HCT116 (cell line): ENCODE data around the gene STON2. TPM values are rescaled to one million over a fixed set of nuclear protein-coding genes. Genes with fewer than 3 reads are reported as not detected.

ENCODE experiments used
- ATAC-seq: fragments of 200-7000 bp; cut with Tn5 transposase; 2 replicates; pipeline ENCODE4 v1.9.1; 2020; ENCODE audit warnings: mild to moderate bottlenecking, moderate library complexity
- BruUV-seq: library from RNA; stranded (reverse); fragments of 400-500 nt; replicated peaks from 2 replicates; lab custom pipeline; 2021; lab: Mats Ljungman, UMichigan
- CTCF ChIA-PET: fragments of 300-600 bp; sonication (Branson Sonifier 250); formaldehyde crosslinking; loops from one replicate; lab custom pipeline; 2021; ENCODE audit warnings: antibody characterized with exemption; lab: Charles Lee
- POLR2A ChIA-PET: fragments of 300-600, 350-600 bp; sonication (Branson Sonifier 250); formaldehyde crosslinking; loops from one replicate; lab custom pipeline; 2021; ENCODE audit warnings: antibody characterized with exemption; lab: Charles Lee
- RAD21 ChIA-PET, 2 experiments: fragments of 300-600 bp; sonication (Branson Sonifier 250); formaldehyde crosslinking; loops; one replicate each; lab custom pipeline; 2023; ENCODE audit warnings: low total read pairs in 2 of 2; ENCODE audit not compliant: uncharacterized antibody in 2 of 2, unreplicated experiment in 2 of 2, low non-redundant PET in 1 of 2; lab: Charles Lee
- DNase-seq: peaks from one replicate; pipeline ENCODE4 v3.0.0-alpha.2; 2010; ENCODE audit warnings: low read depth, low spot score
- H2AFZ ChIP-seq: fragments of 200-600 bp; shearing (Covaris generic), sonication (generic); 2 replicates; pipeline ENCODE4 v1.6.1; 2017; ENCODE audit warnings: low read depth, mixed run types, mixed read lengths, antibody characterized with exemption, low read length; ENCODE audit not compliant: poor library complexity, severe bottlenecking
- H3K27ac ChIP-seq: 2 replicates; pipeline ENCODE4 v1.5.1; 2012; ENCODE audit warnings: low read depth, low read length
- H3K27me3 ChIP-seq: fragments of 200-600 bp; sonication (generic); 2 replicates; pipeline ENCODE4 v1.6.1; 2016; ENCODE audit warnings: mixed run types, low read length, mixed read lengths; ENCODE audit not compliant: insufficient read depth
- H3K36me3 ChIP-seq, 2 experiments: fragments of 200-500 bp in 1 of 2; fragments of 200-600 bp in 1 of 2; sonication (Bioruptor generic) in 1 of 2; sonication (generic) in 1 of 2; 2 replicates each; pipeline versions ENCODE4 v1.5.1 to v1.6.1; 2014 to 2016; ENCODE audit warnings: low read length in 2 of 2, inconsistent platforms in 1 of 2, mixed read lengths in 1 of 2, mixed run types in 1 of 2; ENCODE audit not compliant: insufficient read depth in 2 of 2, control insufficient read depth in 1 of 2
- H3K4me1 ChIP-seq, 2 experiments: fragments of 200-600 bp in 1 of 2; sonication (generic) in 1 of 2; 2 replicates each; pipeline versions ENCODE4 v1.5.1 to v1.6.1; 2012 to 2017; ENCODE audit warnings: low read length in 2 of 2, inconsistent platforms in 1 of 2, mild to moderate bottlenecking in 1 of 2, mixed read lengths in 1 of 2, mixed run types in 1 of 2, moderate library complexity in 1 of 2; ENCODE audit not compliant: insufficient read depth in 2 of 2, control insufficient read depth in 1 of 2
- H3K4me2 ChIP-seq: fragments of 200-600 bp; sonication (generic); 2 replicates; pipeline ENCODE4 v1.6.1; 2017; ENCODE audit warnings: mixed run types, low read length, mixed read lengths
- H3K4me3 ChIP-seq, 2 experiments: fragments of 200-600 bp in 1 of 2; sonication (generic) in 1 of 2; replicated peaks in 1 of 2; 2 replicates each; pipeline ENCODE4 v1.5.1; 2011 to 2016; ENCODE audit warnings: low read length in 2 of 2, control low read depth in 1 of 2, low read depth in 1 of 2, mild to moderate bottlenecking in 1 of 2, mixed read lengths in 1 of 2, mixed run types in 1 of 2
- H3K79me2 ChIP-seq: fragments of 200-600 bp; sonication (generic); 2 replicates; pipeline ENCODE4 v1.6.1; 2017; ENCODE audit warnings: mild to moderate bottlenecking, mixed run types, low read length, moderate library complexity, mixed read lengths; ENCODE audit not compliant: insufficient read depth
- H3K9ac ChIP-seq: fragments of 200-600 bp; sonication (generic); 2 replicates; pipeline ENCODE4 v1.6.1; 2016; ENCODE audit warnings: low read length, mixed read lengths
- H3K9me2 ChIP-seq: fragments of 200-600 bp; sonication (generic), shearing (Covaris generic); 2 replicates; pipeline ENCODE4 v1.6.1; 2017; ENCODE audit warnings: mixed run types, mild to moderate bottlenecking, moderate library complexity; ENCODE audit not compliant: insufficient read depth
- H3K9me3 ChIP-seq, 2 experiments: fragments of 200-500 bp in 1 of 2; fragments of 200-600 bp in 1 of 2; sonication (Bioruptor generic) in 1 of 2; sonication (generic) in 1 of 2; 2 replicates each; pipeline ENCODE4 v1.6.1; 2014 to 2017; ENCODE audit warnings: low read length in 2 of 2, mixed read lengths in 2 of 2, inconsistent platforms in 1 of 2, low read depth in 1 of 2, mild to moderate bottlenecking in 1 of 2, mixed run types in 1 of 2, moderate library complexity in 1 of 2; ENCODE audit not compliant: control insufficient read depth in 1 of 2, insufficient read depth in 1 of 2
- H4K20me1 ChIP-seq: fragments of 200-600 bp; sonication (generic), shearing (Covaris generic); 2 replicates; pipeline ENCODE4 v1.6.1; 2017; ENCODE audit warnings: mixed run types, mild to moderate bottlenecking, moderate library complexity; ENCODE audit not compliant: insufficient read depth
- ATF3 ChIP-seq: IDR thresholded peaks from 2 replicates; pipeline ENCODE4 v1.6.1; 2012
- CBX3 ChIP-seq: IDR thresholded peaks from 2 replicates; pipeline ENCODE4 v1.6.1; 2012; ENCODE audit warnings: low read depth
- CEBPB ChIP-seq: IDR thresholded peaks from 2 replicates; pipeline ENCODE4 v1.6.1; 2012; ENCODE audit warnings: low read depth
- CTCF ChIP-seq, 3 experiments: fragments of 200-600 bp in 1 of 3; sonication (generic) in 1 of 3; IDR thresholded peaks in 2 of 3; conservative IDR thresholded peaks in 1 of 3; 2 replicates each; pipeline ENCODE4 v1.5.1; 2012 to 2017; ENCODE audit warnings: low read depth in 2 of 3, low read length in 2 of 3, antibody characterized with exemption in 1 of 3, borderline replicate concordance in 1 of 3, control low read depth in 1 of 3, mild to moderate bottlenecking in 1 of 3, mixed read lengths in 1 of 3, mixed run types in 1 of 3, moderate library complexity in 1 of 3; ENCODE audit not compliant: insufficient read depth in 1 of 3
- EGR1 ChIP-seq: IDR thresholded peaks from 2 replicates; pipeline ENCODE4 v1.6.1; 2012; ENCODE audit warnings: low read depth
- ELF1 ChIP-seq: IDR thresholded peaks from 2 replicates; pipeline ENCODE4 v1.6.1; 2012; ENCODE audit warnings: low read depth, borderline replicate concordance
- EZH2 ChIP-seq: fragments of 200-600 bp; sonication (generic); IDR thresholded peaks from 2 replicates; pipeline ENCODE4 v1.6.1; 2017; ENCODE audit warnings: antibody characterized with exemption, mixed run types
- EZH2phosphoT487 ChIP-seq: fragments of 200-600 bp; IDR thresholded peaks from 2 replicates; pipeline ENCODE4 v1.6.1; 2018; ENCODE audit warnings: antibody characterized with exemption, borderline replicate concordance
- JUND ChIP-seq: IDR thresholded peaks from 2 replicates; pipeline ENCODE4 v1.6.1; 2012
- MAX ChIP-seq: IDR thresholded peaks from 2 replicates; pipeline ENCODE4 v1.6.1; 2012
- POLR2AphosphoS5 ChIP-seq: IDR thresholded peaks from 2 replicates; pipeline ENCODE4 v1.6.1; 2011; ENCODE audit warnings: mild to moderate bottlenecking, low read depth, low read length, moderate library complexity
- RAD21 ChIP-seq: IDR thresholded peaks from 2 replicates; pipeline ENCODE4 v1.6.1; 2012; ENCODE audit warnings: low read depth, mild to moderate bottlenecking
- REST ChIP-seq: IDR thresholded peaks from 2 replicates; pipeline ENCODE4 v1.6.1; 2012; ENCODE audit warnings: low read depth
- SP1 ChIP-seq: IDR thresholded peaks from 2 replicates; pipeline ENCODE4 v1.6.1; 2012; ENCODE audit warnings: low read depth
- SRF ChIP-seq: IDR thresholded peaks from 2 replicates; pipeline ENCODE4 v1.6.1; 2012; ENCODE audit warnings: low read depth
- YY1 ChIP-seq: IDR thresholded peaks from 2 replicates; pipeline ENCODE4 v1.6.1; 2011; ENCODE audit warnings: low read length, low read depth, moderate library complexity, mild to moderate bottlenecking; ENCODE audit not compliant: insufficient replicate concordance; ENCODE audit errors: extremely low read depth
- ZBTB33 ChIP-seq: IDR thresholded peaks from 2 replicates; pipeline ENCODE4 v1.6.1; 2011; ENCODE audit warnings: mild to moderate bottlenecking, low read length, moderate library complexity; ENCODE audit not compliant: insufficient replicate concordance; ENCODE audit errors: extremely low read depth
- ZNF274 ChIP-seq: fragments of 200-500 bp; sonication (Bioruptor generic); IDR thresholded peaks from 2 replicates; pipeline ENCODE4 v1.6.1; 2014; ENCODE audit warnings: mild to moderate bottlenecking, low read depth, low read length, inconsistent platforms
- intact Hi-C: fragments of 100-400 bp; cut with micrococcal nuclease; formaldehyde crosslinking; loops from 2 replicates; pipeline ENCODE4 v1.10.0; 2022
- total RNA-seq: library from RNA; stranded (reverse); gene quantifications from one replicate; pipeline ENCODE4 v1.2.1, GENCODE V29; 2021; ENCODE audit not compliant: unreplicated experiment

Gene STON2
- total RNA-seq, 1 experiment from 2014 or later, result 4.1 TPM

- H3K4me3 ChIP-seq, result no peak overlapping the region
- no peaks in the 10 kb centered on the region for H4K20me1 ChIP-seq
- POLR2A ChIA-PET, result interaction anchor here (2.0 kb wide), 1 partner anchor 183 kb away, joined by 6 read pairs; no protein-coding TSS in a partner anchor
- CTCF ChIA-PET, result interaction anchor here (0.9 to 5.4 kb wide), 11 partner anchors 9 to 264 kb away, joined by 3 to 93 read pairs (median 4); partner anchors contain the start of gene SEL1L
- no peak overlapping the region for H2AFZ ChIP-seq
- H3K4me2 ChIP-seq, result no peak overlapping the region
- H3K4me1 ChIP-seq, result peaks cover 0 to 5% of the 10 kb centered on the region in 2 experiments; a peak in 1 of 4 replicates
- no peaks in the 10 kb centered on the region for H3K9me2 ChIP-seq
- no peaks in the 10 kb centered on the region for H3K9me3 ChIP-seq
- no peaks in the 10 kb centered on the region for H3K79me2 ChIP-seq
- RAD21 ChIA-PET, result interaction anchor here (1.2 to 2.3 kb wide), 4 partner anchors 184 to 195 kb away, joined by 3 to 24 read pairs (median 9); no protein-coding TSS in a partner anchor
- BruUV-seq, result no TSS peak
- no peaks in the 10 kb centered on the region for H3K36me3 ChIP-seq
- TF ChIP-seq CBX3 (no peak), ELF1 (no peak), ZBTB33 (no peak), POLR2AphosphoS5 (no peak), SRF (no peak), SP1 (no peak), JUND (no peak), MAX (no peak), CEBPB (no peak), ZNF274 (no peak), EZH2 (no peak), YY1 (no peak), RAD21 (no peak), EZH2phosphoT487 (no peak), REST (no peak), EGR1 (no peak), CTCF (IDR thresholded peaks at IDR 0.05 in 2 of 3, conservative IDR thresholded peaks at IDR 0.05 in 1 of 3; ENCODE audit: borderline replicate concordance in 1 of 3, insufficient read depth in 1 of 3, low read depth in 2 of 3, low read length in 2 of 3) (no peak), ATF3 (no peak)
- TF ChIP-seq, all 23 proteins: peak for 0
- Histone ChIP-seq H3K27me3 (no peaks in the 10 kb centered on the region), H3K9ac (no peak overlapping the region), H3K27ac (no peak overlapping the region)
- ATAC-seq (no peak), DNase-seq (no peak)
- intact Hi-C loops, result loop anchor here (1.0 kb wide), 2 partner anchors 183 to 194 kb away; no protein-coding TSS in a partner anchor
Observed at GRCh38 chr14:81269979-81270375, 130.1 kb downstream of the STON2 start.
